PFSK-1 (cell line): Measurements from ENCODE around the gene CCR5AS.

Source experiments
- FOXP2 ChIP-seq: optimal IDR thresholded peaks from 2 replicates; pipeline ENCODE3; 2011; ENCODE audit warnings: borderline replicate concordance, control low read depth, inconsistent platforms; ENCODE audit not compliant: insufficient read depth; ENCODE audit errors: extremely low read length, extremely low read depth
- POLR2AphosphoS5 ChIP-seq: IDR thresholded peaks from 2 replicates; pipeline ENCODE4 v1.6.1; 2012; ENCODE audit warnings: low read depth, mild to moderate bottlenecking, control low read depth, low read length, moderate library complexity
- REST ChIP-seq, 2 experiments: IDR thresholded peaks; 2 replicates each; pipeline versions ENCODE4 v1.6.1 to v1.8.0; 2011 to 2012; ENCODE audit warnings: low read depth in 2 of 2, low read length in 2 of 2, control low read depth in 1 of 2, inconsistent platforms in 1 of 2, mild to moderate bottlenecking in 1 of 2, moderate library complexity in 1 of 2; ENCODE audit not compliant: insufficient read depth in 1 of 2
- SIN3A ChIP-seq: IDR thresholded peaks from 2 replicates; pipeline ENCODE4 v1.6.1; 2012; ENCODE audit warnings: mild to moderate bottlenecking, low read length, moderate library complexity, borderline replicate concordance; ENCODE audit not compliant: insufficient read depth
- TAF1 ChIP-seq: IDR thresholded peaks from 2 replicates; pipeline ENCODE4 v1.6.1; 2012; ENCODE audit warnings: low read length, control low read depth, borderline replicate concordance; ENCODE audit not compliant: insufficient read depth

GRCh38 chr3:46383211-46383950 lies 23.5 kb downstream of the CCR5AS start:
- TF ChIP-seq TAF1: no peak
- no peak for TF ChIP-seq SIN3A
- TF ChIP-seq POLR2AphosphoS5: no peak
- TF ChIP-seq REST (IDR thresholded peaks at IDR 0.05; ENCODE audit: insufficient read depth in 1 of 2, low read depth in 2 of 2, low read length in 2 of 2): no peak
- no peak for TF ChIP-seq FOXP2
